GM18508 (cell line): ENCODE measurements around the gene BICRA.

Source experiments
- ATAC-seq: cut with Tn5 transposase; IDR thresholded peaks from one replicate; pipeline ENCODE4 v1.9.1; 2021; ENCODE audit warnings: moderate number of reproducible peaks; ENCODE audit not compliant: insufficient read depth, unreplicated experiment

The BICRA gene

GRCh38 chr19:47682939-47683338 is 74.0 kb downstream of the BICRA start:
- ATAC-seq = no peak

- no peak for ATAC-seq
Observed at GRCh38 chr19:47686679-47687450, 77.9 kb downstream of the BICRA start.

GRCh38 chr19:47687906-47688305 is 79.0 kb downstream of the BICRA start:
- no peak for ATAC-seq

- ATAC-seq = no peak
Observed at GRCh38 chr19:47691090-47691489, 82.2 kb downstream of the BICRA start.

GRCh38 chr19:47691782-47692181 is 82.8 kb downstream of the BICRA start:
- ATAC-seq = no peak

- ATAC-seq = no peak
Observed at GRCh38 chr19:47693489-47693888, 84.6 kb downstream of the BICRA start.

GRCh38 chr19:47693903-47694302 is 85.0 kb downstream of the BICRA start:
- ATAC-seq = no peak

GRCh38 chr19:47694466-47695273 is 85.7 kb downstream of the BICRA start:
- no peak for ATAC-seq

- no peak for ATAC-seq
Observed at GRCh38 chr19:47695533-47696262, 86.8 kb downstream of the BICRA start.

GRCh38 chr19:47696635-47697034 is 87.7 kb downstream of the BICRA start:
- ATAC-seq = no peak

GRCh38 chr19:47697863-47698609 is 89.1 kb downstream of the BICRA start:
- ATAC-seq = no peak

- no peak for ATAC-seq
Observed at GRCh38 chr19:47698631-47699359, 89.9 kb downstream of the BICRA start.

GRCh38 chr19:47699360-47699917 is 90.5 kb downstream of the BICRA start:
- no peak for ATAC-seq

- ATAC-seq = no peak
Observed at GRCh38 chr19:47700934-47701716, 92.2 kb downstream of the BICRA start.

GRCh38 chr19:47701717-47702552 is 93.0 kb downstream of the BICRA start:
- ATAC-seq = no peak

GRCh38 chr19:47702671-47703070 is 93.7 kb downstream of the BICRA start:
- no peak for ATAC-seq

- no peak for ATAC-seq
Observed at GRCh38 chr19:47703301-47703700, 94.4 kb downstream of the BICRA start.

- no peak for ATAC-seq
Observed at GRCh38 chr19:47704024-47704423, 95.1 kb downstream of the BICRA start.
